C1 segment of cervical spinal cord (tissue), 14 donors: ENCODE measurements around the gene XPNPEP1.

Experiments
- DNase-seq, 14 donors: peaks; one replicate each; lab custom pipeline; 2025; lab: John Stamatoyannopoulos, UW

The XPNPEP1 gene

GRCh38 chr10:109895095-109895818 lies 28.1 kb downstream of the XPNPEP1 start:
- DNase-seq = no peak

- peak in 9 of 14 donors; percentile 15 to 83 (median 41) for DNase-seq
Observed at GRCh38 chr10:109894516-109894915, 28.8 kb downstream of the XPNPEP1 start.

- DNase-seq = no peak
Observed at GRCh38 chr10:109893386-109893785, 29.9 kb downstream of the XPNPEP1 start.

- peak in 4 of 14 donors; percentile 11 to 45 (median 36) for DNase-seq
Observed at GRCh38 chr10:109892931-109893330, 30.4 kb downstream of the XPNPEP1 start.

- no peak for DNase-seq
Observed at GRCh38 chr10:109892117-109892516, 31.2 kb downstream of the XPNPEP1 start.

GRCh38 chr10:109891105-109891504 lies 32.2 kb downstream of the XPNPEP1 start:
- DNase-seq = no peak

- no peak for DNase-seq
Observed at GRCh38 chr10:109889867-109890266, 33.4 kb downstream of the XPNPEP1 start.

- no peak for DNase-seq
Observed at GRCh38 chr10:109887776-109888175, 35.5 kb downstream of the XPNPEP1 start.

- DNase-seq = no peak
Observed at GRCh38 chr10:109887243-109887642, 36.1 kb downstream of the XPNPEP1 start.

- no peak for DNase-seq
Observed at GRCh38 chr10:109886781-109887140, 36.5 kb downstream of the XPNPEP1 start.

- no peak for DNase-seq
Observed at GRCh38 chr10:109886037-109886780, 37.1 kb downstream of the XPNPEP1 start.

- peak; percentile 14 to 81 (median 68) for DNase-seq
Observed at GRCh38 chr10:109883859-109884771, 39.2 kb downstream of the XPNPEP1 start.

GRCh38 chr10:109882251-109883057 lies 40.9 kb downstream of the XPNPEP1 start:
- no peak for DNase-seq

- no peak for DNase-seq
Observed at GRCh38 chr10:109881769-109882057, 41.6 kb downstream of the XPNPEP1 start.

- no peak for DNase-seq
Observed at GRCh38 chr10:109880886-109881768, 42.2 kb downstream of the XPNPEP1 start.

- no peak for DNase-seq
Observed at GRCh38 chr10:109877546-109877945, 45.8 kb downstream of the XPNPEP1 start.

- DNase-seq = no peak
Observed at GRCh38 chr10:109875828-109876821, 47.2 kb downstream of the XPNPEP1 start.

- no peak for DNase-seq
Observed at GRCh38 chr10:109875151-109875568, 48.2 kb downstream of the XPNPEP1 start.

- DNase-seq = no peak
Observed at GRCh38 chr10:109871476-109871875, 51.8 kb downstream of the XPNPEP1 start.
